GM12878 (cell line): Measurements from ENCODE around the gene ELP4. TPM values are rescaled to one million over a fixed set of nuclear protein-coding genes. Genes with fewer than 3 reads are reported as not detected.

Experiments used
- CBX3 ChIP-seq: fragments of 200-600 bp; sonication (generic); IDR thresholded peaks from 2 replicates; pipeline ENCODE4 v1.6.1; 2016; ENCODE audit warnings: low read depth, borderline replicate concordance
- CHD2 ChIP-seq: IDR thresholded peaks from 2 replicates; pipeline ENCODE4 v1.6.1; 2011; ENCODE audit warnings: low read depth, low read length, improper control_type of control experiment, borderline replicate concordance
- E2F8 ChIP-seq: fragments of 450-650 bp; IDR thresholded peaks from 2 replicates; pipeline ENCODE4 v1.6.1; 2018; ENCODE audit warnings: mild to moderate bottlenecking, low read depth, moderate library complexity; ENCODE audit not compliant: partially characterized antibody
- EGR1 ChIP-seq, 2 experiments: IDR thresholded peaks; 1 replicate in 1 of 2; 2 replicates in 1 of 2; pipeline ENCODE4 v1.6.1; 2011 to 2012; ENCODE audit warnings: low read depth in 2 of 2, low read length in 2 of 2, borderline replicate concordance in 1 of 2, mild to moderate bottlenecking in 1 of 2, moderate library complexity in 1 of 2
- GATAD2B ChIP-seq: fragments of 450-650 bp; conservative IDR thresholded peaks from 2 replicates; pipeline ENCODE4 v1.6.1; 2017; ENCODE audit warnings: low read depth, mild to moderate bottlenecking, moderate library complexity
- HDGF ChIP-seq: fragments of 450-650 bp; IDR thresholded peaks from 2 replicates; pipeline ENCODE4 v1.6.1; 2016; ENCODE audit warnings: antibody characterized with exemption
- MYC ChIP-seq: IDR thresholded peaks from 2 replicates; pipeline ENCODE4 v1.6.1; 2011; ENCODE audit warnings: mild to moderate bottlenecking, low read length, moderate library complexity, inconsistent platforms; ENCODE audit not compliant: insufficient read depth, insufficient replicate concordance, insufficient read length, severe bottlenecking
- NFYA ChIP-seq: IDR thresholded peaks from 2 replicates; pipeline ENCODE4 v1.6.1; 2011; ENCODE audit warnings: low read depth, mild to moderate bottlenecking, low read length, improper control_type of control experiment, borderline replicate concordance
- SREBF2 ChIP-seq: IDR thresholded peaks from 2 replicates; pipeline ENCODE4 v1.6.1; 2012; ENCODE audit warnings: mild to moderate bottlenecking, low read length
- TCF7 ChIP-seq: IDR thresholded peaks from 2 replicates; pipeline ENCODE4 v1.6.1; 2014; ENCODE audit warnings: antibody characterized with exemption, borderline replicate concordance
- ZBTB11 ChIP-seq: fragments of 450-650 bp; formaldehyde crosslinking; IDR thresholded peaks from 2 replicates; pipeline ENCODE4 v1.5.0; 2022; ENCODE audit warnings: mild to moderate bottlenecking, missing genetic modification characterization
- polyA plus RNA-seq, 11 experiments: library from polyadenylated mRNA; depleted of rRNA in 4 of 11; unstranded in 6 of 11; stranded (reverse) in 5 of 11; fragments of >200 nt; fragmentation: Nextera tagmentation in 4 of 11; fragmentation: Illumina TruSeq in 1 of 11; extraction: Ambion mirVana in 4 of 11; extraction: Trizol in 1 of 11; gene quantifications; 1 replicate in 1 of 11; 2 replicates in 10 of 11; pipeline versions ENCODE4 v1.2.1 to v1.2.3, GENCODE V29; 2011 to 2016; ENCODE audit warnings: inconsistent platforms in 2 of 11, missing spikeins in 2 of 11, low read depth in 1 of 11
- total RNA-seq, 4 experiments: library from RNA; depleted of rRNA in 3 of 4; stranded (reverse); fragments of >200 nt in 3 of 4; fragmentation: Illumina TruSeq in 1 of 4; extraction: Trizol in 1 of 4; gene quantifications; 2 replicates each; pipeline versions ENCODE4 v1.2.1 to v1.2.3, GENCODE V29; 2013 to 2021

The ELP4 gene
- total and polyA plus RNA-seq, 10 of the 15 experiments (the other 5 are each of a cell fraction or from before 2014, with no cell fraction given), result 17.7 to 36.1 (median 27.0) TPM

- no peak for TF ChIP-seq ZBTB11 (CRISPR knock-in tag)
- no peak for TF ChIP-seq SREBF2
- no peak for TF ChIP-seq EGR1 (IDR thresholded peaks at IDR 0.05; ENCODE audit: borderline replicate concordance in 1 of 2, low read depth in 2 of 2, low read length in 2 of 2)
- TF ChIP-seq TCF7, result no peak
- TF ChIP-seq GATAD2B, result no peak
- TF ChIP-seq CHD2, result no peak
- TF ChIP-seq CBX3, result no peak
- no peak for TF ChIP-seq MYC
- no peak for TF ChIP-seq E2F8
- TF ChIP-seq NFYA, result no peak
- no peak for TF ChIP-seq HDGF
- TF ChIP-seq, all 136 proteins: peak for 0
Measured at GRCh38 chr11:31610544-31610943, 101.0 kb downstream of the ELP4 start (continued).
